ENCODE results near the gene DAPK1. TPM values are rescaled to one million over a fixed set of nuclear protein-coding genes. Genes with fewer than 3 reads are reported as not detected.
A peak's percentile ranks its signal among the peaks of the same experiment; 100 is the strongest.

DAPK1 gene
- polyA plus RNA-seq, 1 of the 3 experiments (the other 2 are of a cell fraction) = 0.61 TPM

DNA sequence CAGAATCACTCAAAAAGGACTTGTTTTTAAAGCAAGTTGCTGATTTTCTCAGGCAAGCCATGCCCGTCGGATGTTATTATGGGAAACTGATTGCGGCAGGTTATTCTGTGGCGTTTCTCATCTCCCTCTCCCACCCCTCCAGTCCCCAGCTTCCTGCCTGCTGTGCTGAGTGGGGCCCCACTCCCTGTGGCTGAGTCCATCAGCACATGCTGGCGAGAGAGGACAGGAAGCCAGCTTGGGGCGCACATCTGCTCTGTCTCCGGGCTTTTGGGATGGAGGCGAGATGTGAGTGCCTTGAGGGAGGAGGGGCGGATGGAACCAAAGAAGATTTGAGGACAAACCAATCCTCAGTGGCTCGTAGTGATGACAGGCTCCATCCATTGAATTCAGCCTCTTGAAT lies 108.0 kb downstream of the DAPK1 start:
- Histone ChIP-seq H3K9ac (no peak overlapping the region), H3K27ac (ENCODE audit: low read depth in 2 of 2, low read length in 1 of 2) (no peak overlapping the region), H3K9me2 (no peaks in the 10 kb centered on the region), H3K4me1 (ENCODE audit: control insufficient read depth in 1 of 2, insufficient read depth in 2 of 2, low read depth in 1 of 2, low read length in 1 of 2) (peaks cover 10 to 25% of the 10 kb centered on the region in 2 experiments; a peak in 2 of 4 replicates), H4K20me1 (ENCODE audit: insufficient read depth) (no peaks in the 10 kb centered on the region), H3K4me2 (no peak overlapping the region), H3F3A (replicated peaks; ENCODE audit: insufficient read depth) (no peaks in the 10 kb centered on the region), H3K79me2 (ENCODE audit: insufficient read depth) (no peaks in the 10 kb centered on the region), H3K36me3 (replicated peaks in 1 of 2; ENCODE audit: control insufficient read depth in 1 of 2, insufficient read depth in 2 of 2, low read length in 1 of 2) (no peaks in the 10 kb centered on the region), H3K27me3 (ENCODE audit: insufficient read depth) (no peaks in the 10 kb centered on the region), H3K4me3 (ENCODE audit: low read depth in 2 of 2, low read length in 1 of 2) (no peak overlapping the region), H3K9me3 (no peaks in the 10 kb centered on the region), H2AFZ (ENCODE audit: low read depth) (no peak overlapping the region)
- ChIA-PET POLR2A (no interaction called here), CTCF (interaction anchor here (1.4 kb wide), 1 partner anchor 70 kb away, joined by 3 read pairs; no protein-coding TSS in a partner anchor)
- DNase-seq = peak; percentile 35
- 80% methylated on average over 10 of the region's 10 CpGs for WGBS (ENCODE audit: low lambda C conversion rate)
- TF ChIP-seq NRF1 (IDR thresholded peaks at IDR 0.05; ENCODE audit: low read depth, low read length) (no peak), EZH2phosphoT487 (IDR thresholded peaks at IDR 0.05; ENCODE audit: borderline replicate concordance, low read depth) (no peak), TEAD4 (IDR thresholded peaks at IDR 0.05; ENCODE audit: borderline replicate concordance, insufficient read depth) (no peak), MXI1 (IDR thresholded peaks at IDR 0.05; ENCODE audit: low read depth, low read length) (no peak), RCOR1 (IDR thresholded peaks at IDR 0.05; ENCODE audit: low read length) (no peak), YY1 (IDR thresholded peaks at IDR 0.05; ENCODE audit: low read depth) (no peak), JUND (IDR thresholded peaks at IDR 0.05) (no peak), FOXJ3 (CRISPR knock-in tag; IDR thresholded peaks at IDR 0.05) (no peak), FOSL2 (IDR thresholded peaks at IDR 0.05; ENCODE audit: borderline replicate concordance, low read depth) (no peak), ELF1 (IDR thresholded peaks at IDR 0.05) (no peak)
- TF ChIP-seq, protein P1, sequence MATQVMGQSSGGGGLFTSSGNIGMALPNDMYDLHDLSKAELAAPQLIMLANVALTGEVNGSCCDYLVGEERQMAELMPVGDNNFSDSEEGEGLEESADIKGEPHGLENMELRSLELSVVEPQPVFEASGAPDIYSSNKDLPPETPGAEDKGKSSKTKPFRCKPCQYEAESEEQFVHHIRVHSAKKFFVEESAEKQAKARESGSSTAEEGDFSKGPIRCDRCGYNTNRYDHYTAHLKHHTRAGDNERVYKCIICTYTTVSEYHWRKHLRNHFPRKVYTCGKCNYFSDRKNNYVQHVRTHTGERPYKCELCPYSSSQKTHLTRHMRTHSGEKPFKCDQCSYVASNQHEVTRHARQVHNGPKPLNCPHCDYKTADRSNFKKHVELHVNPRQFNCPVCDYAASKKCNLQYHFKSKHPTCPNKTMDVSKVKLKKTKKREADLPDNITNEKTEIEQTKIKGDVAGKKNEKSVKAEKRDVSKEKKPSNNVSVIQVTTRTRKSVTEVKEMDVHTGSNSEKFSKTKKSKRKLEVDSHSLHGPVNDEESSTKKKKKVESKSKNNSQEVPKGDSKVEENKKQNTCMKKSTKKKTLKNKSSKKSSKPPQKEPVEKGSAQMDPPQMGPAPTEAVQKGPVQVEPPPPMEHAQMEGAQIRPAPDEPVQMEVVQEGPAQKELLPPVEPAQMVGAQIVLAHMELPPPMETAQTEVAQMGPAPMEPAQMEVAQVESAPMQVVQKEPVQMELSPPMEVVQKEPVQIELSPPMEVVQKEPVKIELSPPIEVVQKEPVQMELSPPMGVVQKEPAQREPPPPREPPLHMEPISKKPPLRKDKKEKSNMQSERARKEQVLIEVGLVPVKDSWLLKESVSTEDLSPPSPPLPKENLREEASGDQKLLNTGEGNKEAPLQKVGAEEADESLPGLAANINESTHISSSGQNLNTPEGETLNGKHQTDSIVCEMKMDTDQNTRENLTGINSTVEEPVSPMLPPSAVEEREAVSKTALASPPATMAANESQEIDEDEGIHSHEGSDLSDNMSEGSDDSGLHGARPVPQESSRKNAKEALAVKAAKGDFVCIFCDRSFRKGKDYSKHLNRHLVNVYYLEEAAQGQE (IDR thresholded peaks at IDR 0.05; ENCODE audit: low read depth, low read length) = no peak
- TF ChIP-seq, protein P2, sequence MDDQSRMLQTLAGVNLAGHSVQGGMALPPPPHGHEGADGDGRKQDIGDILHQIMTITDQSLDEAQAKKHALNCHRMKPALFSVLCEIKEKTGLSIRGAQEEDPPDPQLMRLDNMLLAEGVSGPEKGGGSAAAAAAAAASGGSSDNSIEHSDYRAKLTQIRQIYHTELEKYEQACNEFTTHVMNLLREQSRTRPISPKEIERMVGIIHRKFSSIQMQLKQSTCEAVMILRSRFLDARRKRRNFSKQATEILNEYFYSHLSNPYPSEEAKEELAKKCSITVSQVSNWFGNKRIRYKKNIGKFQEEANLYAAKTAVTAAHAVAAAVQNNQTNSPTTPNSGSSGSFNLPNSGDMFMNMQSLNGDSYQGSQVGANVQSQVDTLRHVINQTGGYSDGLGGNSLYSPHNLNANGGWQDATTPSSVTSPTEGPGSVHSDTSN (IDR thresholded peaks at IDR 0.05) = no peak
- TF ChIP-seq, protein P3, sequence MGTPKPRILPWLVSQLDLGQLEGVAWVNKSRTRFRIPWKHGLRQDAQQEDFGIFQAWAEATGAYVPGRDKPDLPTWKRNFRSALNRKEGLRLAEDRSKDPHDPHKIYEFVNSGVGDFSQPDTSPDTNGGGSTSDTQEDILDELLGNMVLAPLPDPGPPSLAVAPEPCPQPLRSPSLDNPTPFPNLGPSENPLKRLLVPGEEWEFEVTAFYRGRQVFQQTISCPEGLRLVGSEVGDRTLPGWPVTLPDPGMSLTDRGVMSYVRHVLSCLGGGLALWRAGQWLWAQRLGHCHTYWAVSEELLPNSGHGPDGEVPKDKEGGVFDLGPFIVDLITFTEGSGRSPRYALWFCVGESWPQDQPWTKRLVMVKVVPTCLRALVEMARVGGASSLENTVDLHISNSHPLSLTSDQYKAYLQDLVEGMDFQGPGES (IDR thresholded peaks at IDR 0.05; ENCODE audit: low read depth, low read length) = no peak
- TF ChIP-seq, protein P4, sequence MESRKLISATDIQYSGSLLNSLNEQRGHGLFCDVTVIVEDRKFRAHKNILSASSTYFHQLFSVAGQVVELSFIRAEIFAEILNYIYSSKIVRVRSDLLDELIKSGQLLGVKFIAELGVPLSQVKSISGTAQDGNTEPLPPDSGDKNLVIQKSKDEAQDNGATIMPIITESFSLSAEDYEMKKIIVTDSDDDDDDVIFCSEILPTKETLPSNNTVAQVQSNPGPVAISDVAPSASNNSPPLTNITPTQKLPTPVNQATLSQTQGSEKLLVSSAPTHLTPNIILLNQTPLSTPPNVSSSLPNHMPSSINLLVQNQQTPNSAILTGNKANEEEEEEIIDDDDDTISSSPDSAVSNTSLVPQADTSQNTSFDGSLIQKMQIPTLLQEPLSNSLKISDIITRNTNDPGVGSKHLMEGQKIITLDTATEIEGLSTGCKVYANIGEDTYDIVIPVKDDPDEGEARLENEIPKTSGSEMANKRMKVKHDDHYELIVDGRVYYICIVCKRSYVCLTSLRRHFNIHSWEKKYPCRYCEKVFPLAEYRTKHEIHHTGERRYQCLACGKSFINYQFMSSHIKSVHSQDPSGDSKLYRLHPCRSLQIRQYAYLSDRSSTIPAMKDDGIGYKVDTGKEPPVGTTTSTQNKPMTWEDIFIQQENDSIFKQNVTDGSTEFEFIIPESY (IDR thresholded peaks at IDR 0.05; ENCODE audit: borderline replicate concordance, low read depth) = no peak
- TF ChIP-seq, protein P5, sequence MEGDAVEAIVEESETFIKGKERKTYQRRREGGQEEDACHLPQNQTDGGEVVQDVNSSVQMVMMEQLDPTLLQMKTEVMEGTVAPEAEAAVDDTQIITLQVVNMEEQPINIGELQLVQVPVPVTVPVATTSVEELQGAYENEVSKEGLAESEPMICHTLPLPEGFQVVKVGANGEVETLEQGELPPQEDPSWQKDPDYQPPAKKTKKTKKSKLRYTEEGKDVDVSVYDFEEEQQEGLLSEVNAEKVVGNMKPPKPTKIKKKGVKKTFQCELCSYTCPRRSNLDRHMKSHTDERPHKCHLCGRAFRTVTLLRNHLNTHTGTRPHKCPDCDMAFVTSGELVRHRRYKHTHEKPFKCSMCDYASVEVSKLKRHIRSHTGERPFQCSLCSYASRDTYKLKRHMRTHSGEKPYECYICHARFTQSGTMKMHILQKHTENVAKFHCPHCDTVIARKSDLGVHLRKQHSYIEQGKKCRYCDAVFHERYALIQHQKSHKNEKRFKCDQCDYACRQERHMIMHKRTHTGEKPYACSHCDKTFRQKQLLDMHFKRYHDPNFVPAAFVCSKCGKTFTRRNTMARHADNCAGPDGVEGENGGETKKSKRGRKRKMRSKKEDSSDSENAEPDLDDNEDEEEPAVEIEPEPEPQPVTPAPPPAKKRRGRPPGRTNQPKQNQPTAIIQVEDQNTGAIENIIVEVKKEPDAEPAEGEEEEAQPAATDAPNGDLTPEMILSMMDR (IDR thresholded peaks at IDR 0.05) = no peak

Measured in SK-N-SH (cell line).